ENCODE results near the gene KNG1. TPM values are rescaled to one million over a fixed set of nuclear protein-coding genes. Genes with fewer than 3 reads are reported as not detected.
"Not testable (repeated sequence)": the region's sequence is repeated elsewhere in the genome, so short reads cannot be mapped to it uniquely, and the experiment has no call there.

Gene KNG1
- total RNA-seq, 1 donor from 2014 or later = not detected

- H3K36me3 Mint-ChIP-seq (ENCODE audit: unreplicated experiment) = peaks cover 19% of the 10 kb centered on the region
- H3K27ac Mint-ChIP-seq (ENCODE audit: unreplicated experiment) = no peak overlapping the region
- H3K9me3 Mint-ChIP-seq (ENCODE audit: unreplicated experiment) = peaks cover 5% of the 10 kb centered on the region
- H3K4me1 Mint-ChIP-seq (ENCODE audit: low read depth, unreplicated experiment) = no peaks in the 10 kb centered on the region
- no peak for TF ChIP-seq CTCF (IDR thresholded peaks at IDR 0.05; ENCODE audit: partially characterized antibody, unreplicated experiment)
- H3K27me3 Mint-ChIP-seq (ENCODE audit: unreplicated experiment) = peaks cover 2% of the 10 kb centered on the region
- H3K4me3 Mint-ChIP-seq (ENCODE audit: unreplicated experiment) = no peak overlapping the region
- no peak for DNase-seq
Measured at GRCh38 chr3:186687120-186687651, 30.0 kb upstream of the KNG1 start.

DNA sequence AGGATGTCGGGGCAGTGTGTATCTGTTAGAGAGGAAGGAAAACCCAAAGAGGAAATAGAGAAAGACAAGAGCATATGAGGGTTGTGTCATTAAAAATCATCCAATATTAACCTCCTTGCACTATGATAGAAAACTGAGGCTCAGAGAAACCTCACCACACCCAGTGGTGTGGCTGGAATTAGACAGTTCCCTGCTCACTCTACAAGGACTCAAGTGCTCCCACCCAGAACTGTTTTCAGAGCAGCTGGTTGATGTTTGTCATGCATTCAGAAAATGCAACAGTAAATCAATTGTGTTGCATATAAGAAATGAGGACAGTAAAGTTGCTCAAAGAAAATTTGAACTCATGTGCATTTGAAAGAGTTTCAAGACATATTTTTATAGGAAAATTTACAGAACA, 26.9 kb upstream of the KNG1 start:
- not testable (repeated sequence) for H3K4me3 Mint-ChIP-seq (ENCODE audit: unreplicated experiment)

DNA sequence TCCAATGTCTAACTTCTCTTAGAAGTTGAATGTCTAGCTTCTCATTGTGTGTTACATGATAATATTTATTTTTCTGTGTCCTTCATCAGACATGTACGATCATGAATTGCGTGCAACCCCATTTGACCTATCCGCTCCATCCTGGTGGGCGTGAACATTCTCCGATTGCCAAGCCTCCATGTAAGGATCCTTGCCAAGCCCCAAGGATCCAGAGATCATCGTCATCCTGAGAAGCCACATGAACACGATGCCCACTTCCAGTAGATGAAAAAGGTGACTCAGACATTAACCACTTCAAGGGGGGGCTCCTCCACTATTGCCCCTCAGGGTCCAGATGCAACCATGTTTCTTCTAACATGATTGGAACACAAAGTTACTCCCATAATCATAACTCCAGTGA, 25.5 kb upstream of the KNG1 start:
- Mint-ChIP-seq H3K9me3 (ENCODE audit: unreplicated experiment) (no peaks in the 10 kb centered on the region), H3K27ac (ENCODE audit: unreplicated experiment) (no peak overlapping the region), H3K27me3 (ENCODE audit: unreplicated experiment) (no peaks in the 10 kb centered on the region), H3K4me1 (ENCODE audit: low read depth, unreplicated experiment) (no peaks in the 10 kb centered on the region), H3K4me3 (ENCODE audit: unreplicated experiment) (no peak overlapping the region), H3K36me3 (ENCODE audit: unreplicated experiment) (no peaks in the 10 kb centered on the region)
- DNase-seq = no peak
- TF ChIP-seq CTCF (IDR thresholded peaks at IDR 0.05; ENCODE audit: partially characterized antibody, unreplicated experiment) = no peak

More for the DNA sequence above, 26.9 kb upstream of the KNG1 start:
- not testable (repeated sequence) for H3K27ac Mint-ChIP-seq (ENCODE audit: unreplicated experiment); DNase-seq; H3K27me3 Mint-ChIP-seq (ENCODE audit: unreplicated experiment); H3K4me1 Mint-ChIP-seq (ENCODE audit: low read depth, unreplicated experiment); H3K9me3 Mint-ChIP-seq (ENCODE audit: unreplicated experiment); H3K36me3 Mint-ChIP-seq (ENCODE audit: unreplicated experiment)

- H3K4me3 Mint-ChIP-seq (ENCODE audit: unreplicated experiment) = no peak overlapping the region
- no peak overlapping the region for H3K27ac Mint-ChIP-seq (ENCODE audit: unreplicated experiment)
- no peaks in the 10 kb centered on the region for H3K36me3 Mint-ChIP-seq (ENCODE audit: unreplicated experiment)
- no peaks in the 10 kb centered on the region for H3K9me3 Mint-ChIP-seq (ENCODE audit: unreplicated experiment)
- no peaks in the 10 kb centered on the region for H3K27me3 Mint-ChIP-seq (ENCODE audit: unreplicated experiment)
- no peaks in the 10 kb centered on the region for H3K4me1 Mint-ChIP-seq (ENCODE audit: low read depth, unreplicated experiment)
- no peak for DNase-seq
- TF ChIP-seq CTCF (IDR thresholded peaks at IDR 0.05; ENCODE audit: partially characterized antibody, unreplicated experiment) = no peak
Measured at GRCh38 chr3:186693843-186694242, 23.3 kb upstream of the KNG1 start.

- Mint-ChIP-seq H3K4me1 (ENCODE audit: low read depth, unreplicated experiment) (no peaks in the 10 kb centered on the region), H3K27me3 (ENCODE audit: unreplicated experiment) (no peaks in the 10 kb centered on the region), H3K36me3 (ENCODE audit: unreplicated experiment) (no peaks in the 10 kb centered on the region), H3K27ac (ENCODE audit: unreplicated experiment) (no peak overlapping the region), H3K9me3 (ENCODE audit: unreplicated experiment) (no peaks in the 10 kb centered on the region), H3K4me3 (ENCODE audit: unreplicated experiment) (no peak overlapping the region)
- no peak for DNase-seq
- no peak for TF ChIP-seq CTCF (IDR thresholded peaks at IDR 0.05; ENCODE audit: partially characterized antibody, unreplicated experiment)
Measured at GRCh38 chr3:186694288-186695032, 22.7 kb upstream of the KNG1 start.
